Activated CD4-positive, alpha-beta T cell treated with anti-CD3 and anti-CD28 coated beads, Interleukin-10, Interleukin-2, amounts not matched to agents 100 ng/mL and 50 ng/mL, durations not matched to agents 16 hours and 8 hours (primary cell): ENCODE results near the gene FNDC3B.

Source experiments
- DNase-seq: peaks from one replicate; pipeline ENCODE4 v3.0.0-alpha.2; 2020

The FNDC3B gene

GRCh38 chr3:172296975-172297332 is 257.6 kb downstream of the FNDC3B start:
- no peak for DNase-seq

- no peak for DNase-seq
These were observed 258.9 kb downstream of the FNDC3B start for GRCh38 chr3:172298247-172298646.

- no peak for DNase-seq
These were observed 260.8 kb downstream of the FNDC3B start for GRCh38 chr3:172300187-172300586.

- DNase-seq, result no peak
These were observed 261.5 kb downstream of the FNDC3B start for GRCh38 chr3:172300862-172301261.

GRCh38 chr3:172302203-172302602 is 262.8 kb downstream of the FNDC3B start:
- no peak for DNase-seq

- no peak for DNase-seq
These were observed 263.8 kb downstream of the FNDC3B start for GRCh38 chr3:172303181-172303580.

GRCh38 chr3:172303941-172304558 is 264.7 kb downstream of the FNDC3B start:
- DNase-seq, result no peak

- no peak for DNase-seq
These were observed 266.2 kb downstream of the FNDC3B start for GRCh38 chr3:172305552-172305951.

GRCh38 chr3:172305974-172306373 is 266.6 kb downstream of the FNDC3B start:
- no peak for DNase-seq

- DNase-seq, result no peak
These were observed 267.8 kb downstream of the FNDC3B start for GRCh38 chr3:172307141-172307560.

- no peak for DNase-seq
These were observed 269.7 kb downstream of the FNDC3B start for GRCh38 chr3:172309059-172309458.

- DNase-seq, result no peak
These were observed 270.5 kb downstream of the FNDC3B start for GRCh38 chr3:172309741-172310427.

GRCh38 chr3:172310428-172310760 is 271.0 kb downstream of the FNDC3B start:
- DNase-seq, result no peak

GRCh38 chr3:172311217-172311616 is 271.8 kb downstream of the FNDC3B start:
- no peak for DNase-seq

GRCh38 chr3:172312001-172312400 is 272.6 kb downstream of the FNDC3B start:
- DNase-seq, result no peak

GRCh38 chr3:172312711-172313110 is 273.3 kb downstream of the FNDC3B start:
- DNase-seq, result no peak

GRCh38 chr3:172313671-172314070 is 274.3 kb downstream of the FNDC3B start:
- no peak for DNase-seq

- DNase-seq, result no peak
These were observed 275.3 kb downstream of the FNDC3B start for GRCh38 chr3:172314591-172315160.

- no peak for DNase-seq
These were observed 276.2 kb downstream of the FNDC3B start for GRCh38 chr3:172315401-172316091.

GRCh38 chr3:172316758-172317157 is 277.4 kb downstream of the FNDC3B start:
- no peak for DNase-seq

- DNase-seq, result no peak
These were observed 278.1 kb downstream of the FNDC3B start for GRCh38 chr3:172317481-172317880.

- peak; percentile 41 for DNase-seq
These were observed 278.6 kb downstream of the FNDC3B start for GRCh38 chr3:172317984-172318383.

GRCh38 chr3:172319595-172319994 is 280.2 kb downstream of the FNDC3B start:
- no peak for DNase-seq

- DNase-seq, result no peak
These were observed 281.1 kb downstream of the FNDC3B start for GRCh38 chr3:172320468-172320867.
